NCI-H748 (cell line): ENCODE data around the gene CIRBP.

ENCODE experiments used
- DNase-seq: peaks from one replicate; lab custom pipeline; 2025; ENCODE audit not compliant: unreplicated experiment; lab: John Stamatoyannopoulos, UW

Gene CIRBP

DNA sequence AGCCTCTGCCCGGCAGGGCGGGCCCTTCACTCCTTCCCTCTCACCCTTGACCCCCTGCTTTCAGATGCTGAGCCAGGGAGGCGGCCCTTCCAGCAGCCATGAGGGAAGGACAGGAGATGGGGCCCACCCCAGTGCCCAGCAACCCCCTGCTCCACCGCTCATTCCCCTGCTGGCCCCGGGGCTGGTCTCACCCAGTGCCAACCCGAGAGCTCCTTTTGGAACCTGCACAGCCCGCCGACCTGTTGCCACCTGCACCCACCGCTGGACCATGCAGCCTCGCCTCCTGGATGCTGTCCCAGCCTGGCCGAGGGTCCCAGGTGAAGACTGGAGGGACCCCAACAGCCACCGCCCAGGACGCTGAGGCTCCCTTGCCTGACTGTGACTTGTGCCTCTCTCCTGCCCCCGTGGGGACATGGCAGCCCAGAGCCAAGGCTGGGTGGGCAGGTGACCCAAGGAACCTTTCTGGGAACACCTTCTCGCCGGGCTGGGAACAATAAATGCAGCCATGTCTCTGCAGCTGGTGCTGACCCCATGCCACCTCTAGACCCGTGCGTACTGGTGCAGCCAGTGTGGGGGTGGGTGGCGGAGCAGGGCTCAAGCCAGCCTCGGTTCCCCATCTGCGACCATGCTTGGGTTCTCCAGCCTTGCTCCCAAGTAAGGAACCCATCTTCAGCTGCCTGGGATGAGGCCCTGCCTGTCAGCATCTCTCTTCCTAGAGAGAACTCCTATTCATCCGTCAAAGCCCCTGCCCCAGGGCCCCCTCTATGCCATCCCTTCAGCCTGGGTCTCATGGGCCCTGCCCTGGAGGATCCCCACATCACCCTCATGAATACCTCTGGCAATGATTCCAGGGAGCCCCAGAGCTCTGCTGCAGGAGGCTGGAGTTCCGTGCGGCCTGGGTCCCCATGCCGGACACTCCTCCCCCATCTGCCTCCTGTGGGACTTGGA, 9.9 kb downstream of the CIRBP start:
- no peak for DNase-seq

- peak; percentile 67 for DNase-seq
Measured at GRCh38 chr19:1279782-1280341, 10.7 kb downstream of the CIRBP start.

DNA sequence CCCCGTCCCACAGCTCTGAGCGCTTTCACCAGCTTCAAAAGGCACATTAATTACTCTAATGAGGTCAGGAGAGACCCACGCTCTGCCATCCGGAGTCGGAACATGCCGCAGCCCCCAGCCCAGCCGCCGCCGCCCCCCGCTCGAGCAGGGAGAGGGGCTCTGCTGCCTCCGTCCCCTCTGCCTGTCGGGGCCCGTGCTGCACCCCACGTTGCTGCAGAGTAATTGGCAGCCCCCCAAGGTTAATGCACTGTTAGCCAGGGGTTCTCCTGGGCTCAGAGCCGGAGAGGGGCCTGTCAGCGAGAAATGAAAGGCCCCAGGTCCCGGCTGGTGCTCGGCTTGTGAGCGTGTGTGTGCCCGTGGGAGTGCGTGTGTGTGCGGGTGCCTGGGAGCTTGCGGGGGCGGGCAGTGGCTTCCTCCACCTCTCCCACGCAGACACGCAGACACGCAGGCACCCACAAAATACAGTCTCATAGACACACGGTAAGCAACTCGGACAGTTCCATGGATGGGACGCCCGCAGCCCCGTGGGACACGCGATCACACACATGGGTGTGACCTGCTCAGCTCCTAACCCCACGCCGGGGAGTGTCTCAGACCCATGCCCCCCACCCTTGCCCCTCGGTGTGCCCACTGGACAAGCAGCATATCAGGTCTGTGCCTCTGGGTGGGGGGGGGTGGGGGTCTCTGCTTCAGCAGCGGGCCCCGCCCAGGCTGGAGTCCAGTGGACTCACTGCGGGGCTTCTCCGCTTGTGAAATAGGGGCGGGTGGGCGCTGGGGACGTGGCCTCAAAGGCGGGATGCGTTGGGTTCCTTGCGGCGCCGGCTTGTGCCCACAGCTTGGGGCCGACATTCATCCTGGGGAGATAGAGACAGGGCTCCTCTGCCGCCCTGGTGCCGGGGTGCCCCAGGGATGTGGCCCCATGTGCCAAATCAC, 11.8 kb downstream of the CIRBP start:
- no peak for DNase-seq

- DNase-seq = no peak
Measured at GRCh38 chr19:1281569-1282287, 12.6 kb downstream of the CIRBP start.

- DNase-seq = no peak
Measured at GRCh38 chr19:1282588-1283206, 13.6 kb downstream of the CIRBP start.

DNA sequence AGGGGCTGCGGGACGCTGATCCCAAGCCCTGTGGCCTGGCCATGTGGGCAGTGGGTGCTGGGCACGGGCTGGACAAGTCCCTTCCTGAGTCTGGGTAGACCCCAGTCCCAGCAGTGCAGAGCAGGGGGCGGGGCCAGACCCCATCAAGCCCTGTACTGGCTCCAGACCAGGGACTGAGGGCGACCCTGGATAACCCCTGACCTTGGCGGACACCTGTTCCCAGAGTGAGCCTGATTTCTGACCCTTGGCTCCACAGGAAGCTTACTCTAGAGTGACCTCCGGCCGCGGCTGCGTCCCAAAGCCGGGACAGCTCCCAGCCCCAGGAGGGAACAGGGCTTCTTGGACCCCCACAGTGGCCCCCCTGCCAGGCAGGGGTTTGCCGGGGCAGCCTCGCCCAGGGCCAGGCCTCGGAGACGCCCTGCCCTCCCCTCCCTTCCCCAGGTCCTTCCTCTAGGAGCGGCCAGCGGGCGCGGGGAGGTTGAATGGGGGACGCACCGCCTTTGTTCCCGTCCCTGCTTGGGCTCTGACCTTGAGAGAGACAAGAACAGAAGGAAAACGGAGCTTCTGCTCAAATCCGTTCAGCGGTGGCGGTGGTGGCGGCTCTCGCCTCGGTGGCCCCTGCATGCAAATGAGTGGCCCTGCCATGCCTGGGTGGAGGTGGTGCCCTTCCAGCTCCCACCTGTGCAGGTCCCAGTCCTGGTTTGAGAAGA, 14.2 kb downstream of the CIRBP start:
- DNase-seq = no peak

GRCh38 chr19:1283917-1284292, 14.8 kb downstream of the CIRBP start:
- no peak for DNase-seq

DNA sequence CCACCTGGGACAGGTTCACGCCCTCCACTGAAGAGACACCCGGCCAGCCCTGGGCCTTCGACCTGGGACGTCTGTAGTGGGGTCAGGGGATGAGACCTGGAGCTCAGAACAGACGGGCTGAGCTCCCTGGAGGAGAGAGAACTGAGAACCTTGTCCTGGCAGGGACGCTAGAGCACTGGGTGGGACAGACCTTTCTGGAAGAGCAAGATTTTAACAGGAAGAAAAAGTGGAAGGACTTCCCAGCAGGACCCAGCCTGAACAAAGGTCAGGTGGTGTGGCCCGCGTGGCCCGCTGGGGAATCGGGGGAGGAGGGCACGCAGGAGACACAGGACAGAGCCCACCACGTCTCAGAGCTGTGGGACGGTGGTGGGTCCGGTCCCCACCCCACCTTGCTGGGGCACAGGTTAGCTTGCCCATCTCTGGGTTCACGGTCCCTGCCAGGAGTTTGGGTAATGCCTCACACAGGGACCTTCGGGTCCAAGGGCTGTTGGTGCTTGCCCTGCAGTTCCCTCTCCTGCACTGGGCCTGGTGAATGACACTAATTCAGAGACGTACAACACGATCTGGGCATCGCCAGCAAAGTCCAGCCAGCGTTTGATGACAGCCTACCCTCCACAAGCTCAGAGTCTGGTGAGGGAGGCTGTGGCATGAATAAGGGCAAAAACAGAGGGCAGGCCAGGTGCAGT, 15.3 kb downstream of the CIRBP start:
- no peak for DNase-seq

- DNase-seq = no peak
Measured at GRCh38 chr19:1284979-1285736, 16.0 kb downstream of the CIRBP start.

GRCh38 chr19:1285737-1286360, 16.7 kb downstream of the CIRBP start, which contains the start of gene EFNA2:
TSS of gene EFNA2 (plus strand) at chr19:1285873. CDS start at chr19:1286169, 296 bp downstream.
- DNase-seq = peak; percentile 23

DNA sequence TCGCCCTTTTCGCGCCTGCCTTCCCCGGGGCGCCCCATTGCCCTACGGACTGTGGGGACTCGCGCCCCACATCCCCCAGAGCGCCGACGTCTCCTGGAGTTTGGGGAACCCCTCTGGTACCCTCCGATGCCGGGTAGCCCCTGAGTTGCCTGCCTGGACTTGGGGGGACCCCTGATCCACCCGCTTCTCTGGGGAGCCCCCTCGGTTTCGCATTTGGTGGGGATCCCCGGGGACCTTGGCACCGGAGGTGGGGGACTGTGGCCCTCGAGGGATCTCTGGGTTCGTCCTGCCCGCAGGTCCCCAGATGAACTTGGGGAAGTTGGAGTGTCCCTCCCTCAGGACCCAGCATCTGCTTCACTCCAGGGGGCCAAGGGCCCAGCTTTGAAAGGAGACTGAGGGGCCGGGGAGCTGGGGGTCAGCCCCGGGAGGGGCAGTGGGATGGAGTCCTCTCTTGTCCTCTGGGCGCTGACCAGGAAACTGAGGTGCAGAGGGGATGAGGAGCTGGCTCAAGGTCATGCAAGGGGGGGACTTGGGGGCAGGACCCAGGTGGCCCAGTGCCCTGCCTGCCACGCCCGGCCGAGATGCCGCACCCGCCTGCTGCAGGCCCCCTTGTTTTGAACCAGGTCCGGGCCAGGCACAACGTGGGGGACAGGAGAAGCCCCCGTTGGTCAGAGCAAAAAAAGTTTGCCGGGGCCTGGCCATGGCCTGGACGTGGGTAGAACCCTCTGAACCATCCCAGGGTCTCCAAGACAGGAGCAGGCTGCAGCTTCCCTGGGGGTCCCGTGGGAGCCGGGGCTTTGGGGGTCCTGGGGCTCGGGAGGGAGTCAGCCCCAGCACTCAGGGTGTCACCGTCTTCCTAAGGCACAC, 17.6 kb downstream of the CIRBP start:
- no peak for DNase-seq

GRCh38 chr19:1287354-1288225, 18.5 kb downstream of the CIRBP start:
- DNase-seq = peak; percentile 5

DNA sequence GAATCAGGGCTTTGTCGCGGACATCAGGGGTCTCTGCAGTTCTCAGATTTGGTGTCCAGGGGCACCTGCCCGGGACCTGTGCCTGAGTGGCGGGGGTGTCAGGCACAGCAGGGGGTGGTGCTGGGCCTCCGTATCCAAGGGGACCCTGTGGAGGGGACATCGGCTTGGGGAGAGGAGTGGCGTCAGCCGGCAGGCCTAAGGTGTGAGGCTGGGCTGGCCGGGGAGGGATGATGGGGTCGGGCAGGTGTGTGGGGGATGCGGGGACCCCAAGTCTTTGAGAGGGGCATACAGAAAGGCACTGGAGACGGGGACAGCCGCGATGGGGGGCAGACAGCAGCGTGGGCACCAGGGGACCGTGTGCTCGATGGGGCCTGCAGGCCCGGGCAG, 19.1 kb downstream of the CIRBP start:
- no peak for DNase-seq

GRCh38 chr19:1288833-1289685, 19.9 kb downstream of the CIRBP start:
- no peak for DNase-seq

GRCh38 chr19:1289686-1290025, 20.5 kb downstream of the CIRBP start:
- no peak for DNase-seq
